Fibroblast of pulmonary artery (primary cell): ENCODE measurements around the gene NRDC.
A peak's percentile ranks its signal among the peaks of the same experiment; 100 is the strongest.

ENCODE experiments used
- DNase-seq: peaks from one replicate; pipeline ENCODE4 v3.0.0-alpha.2; 2010; ENCODE audit warnings: low read depth
- H3K4me3 ChIP-seq: replicated peaks from 2 replicates; pipeline ENCODE4 v1.5.1; 2011; ENCODE audit warnings: low read depth, mild to moderate bottlenecking, control low read depth, low read length, moderate library complexity
- CTCF ChIP-seq: IDR thresholded peaks from 2 replicates; pipeline ENCODE4 v1.5.1; 2011; ENCODE audit warnings: mild to moderate bottlenecking, control low read depth, low read length, inconsistent platforms; ENCODE audit errors: missing control alignments

Gene NRDC

GRCh38 chr1:51907079-51907702, 28.7 kb upstream of the NRDC start:
- no peak overlapping the region for H3K4me3 ChIP-seq
- DNase-seq = peak; percentile 39
- TF ChIP-seq CTCF = no peak

GRCh38 chr1:51906306-51907078, 28.0 kb upstream of the NRDC start:
- TF ChIP-seq CTCF = no peak
- no peak overlapping the region for H3K4me3 ChIP-seq
- DNase-seq = peak; percentile 64

- TF ChIP-seq CTCF = no peak
- DNase-seq = no peak
- no peak overlapping the region for H3K4me3 ChIP-seq
These were observed 23.9 kb upstream of the NRDC start for GRCh38 chr1:51902456-51902855.

GRCh38 chr1:51901151-51901550, 22.6 kb upstream of the NRDC start:
- H3K4me3 ChIP-seq = no peak overlapping the region
- TF ChIP-seq CTCF = no peak
- no peak for DNase-seq

GRCh38 chr1:51899022-51899421, 20.5 kb upstream of the NRDC start:
- H3K4me3 ChIP-seq = no peak overlapping the region
- no peak for TF ChIP-seq CTCF
- peak; percentile 20 for DNase-seq

- DNase-seq = peak; percentile 89
- no peak overlapping the region for H3K4me3 ChIP-seq
- no peak for TF ChIP-seq CTCF
These were observed 19.7 kb upstream of the NRDC start for GRCh38 chr1:51898090-51898734.
